ENCODE data around the gene PRRX2.

PRRX2 gene

DNA sequence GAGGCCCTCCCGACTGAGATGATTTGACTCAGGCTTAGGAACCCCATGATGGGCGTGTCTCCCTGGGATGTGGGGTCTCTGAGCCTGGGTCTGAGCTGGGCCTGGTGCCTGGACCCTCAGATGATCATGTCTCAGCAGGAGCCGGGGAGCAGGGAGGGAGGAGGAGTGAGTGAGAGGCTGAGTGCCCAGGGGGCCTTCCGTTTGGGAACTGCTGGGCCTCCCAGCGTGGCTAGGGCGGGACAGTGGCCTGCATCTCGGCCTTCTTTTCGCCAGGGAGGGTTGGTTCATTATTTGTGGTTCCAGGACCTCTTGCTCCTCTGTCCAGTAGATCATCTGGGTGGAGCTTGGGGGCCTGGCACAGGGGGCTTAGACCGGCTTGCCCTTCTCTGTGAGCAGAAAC, 5.6 kb downstream of the PRRX2 start:
- TF ChIP-seq, protein P1, sequence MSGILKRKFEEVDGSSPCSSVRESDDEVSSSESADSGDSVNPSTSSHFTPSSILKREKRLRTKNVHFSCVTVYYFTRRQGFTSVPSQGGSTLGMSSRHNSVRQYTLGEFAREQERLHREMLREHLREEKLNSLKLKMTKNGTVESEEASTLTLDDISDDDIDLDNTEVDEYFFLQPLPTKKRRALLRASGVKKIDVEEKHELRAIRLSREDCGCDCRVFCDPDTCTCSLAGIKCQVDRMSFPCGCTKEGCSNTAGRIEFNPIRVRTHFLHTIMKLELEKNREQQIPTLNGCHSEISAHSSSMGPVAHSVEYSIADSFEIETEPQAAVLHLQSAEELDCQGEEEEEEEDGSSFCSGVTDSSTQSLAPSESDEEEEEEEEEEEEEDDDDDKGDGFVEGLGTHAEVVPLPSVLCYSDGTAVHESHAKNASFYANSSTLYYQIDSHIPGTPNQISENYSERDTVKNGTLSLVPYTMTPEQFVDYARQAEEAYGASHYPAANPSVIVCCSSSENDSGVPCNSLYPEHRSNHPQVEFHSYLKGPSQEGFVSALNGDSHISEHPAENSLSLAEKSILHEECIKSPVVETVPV (CRISPR knock-in tag; IDR thresholded peaks at IDR 0.05): no peak
- TF ChIP-seq ZFP3 (CRISPR knock-in tag; IDR thresholded peaks at IDR 0.05) (no peak), ZNF565 (CRISPR knock-in tag; conservative IDR thresholded peaks at IDR 0.05; ENCODE audit: low read depth) (no peak), ISL1 (CRISPR knock-in tag; IDR thresholded peaks at IDR 0.05) (no peak), ZNF70 (CRISPR knock-in tag; IDR thresholded peaks at IDR 0.05) (no peak), SNAI2 (CRISPR knock-in tag; IDR thresholded peaks at IDR 0.05) (no peak), CSDC2 (CRISPR knock-in tag; IDR thresholded peaks at IDR 0.05) (no peak), ESRRG (CRISPR knock-in tag; IDR thresholded peaks at IDR 0.05) (no peak), RARB (CRISPR knock-in tag; IDR thresholded peaks at IDR 0.05) (no peak), GLIS3 (CRISPR knock-in tag; IDR thresholded peaks at IDR 0.05) (no peak), OSR1 (CRISPR knock-in tag; IDR thresholded peaks at IDR 0.05) (no peak)
- TF ChIP-seq, protein P2, sequence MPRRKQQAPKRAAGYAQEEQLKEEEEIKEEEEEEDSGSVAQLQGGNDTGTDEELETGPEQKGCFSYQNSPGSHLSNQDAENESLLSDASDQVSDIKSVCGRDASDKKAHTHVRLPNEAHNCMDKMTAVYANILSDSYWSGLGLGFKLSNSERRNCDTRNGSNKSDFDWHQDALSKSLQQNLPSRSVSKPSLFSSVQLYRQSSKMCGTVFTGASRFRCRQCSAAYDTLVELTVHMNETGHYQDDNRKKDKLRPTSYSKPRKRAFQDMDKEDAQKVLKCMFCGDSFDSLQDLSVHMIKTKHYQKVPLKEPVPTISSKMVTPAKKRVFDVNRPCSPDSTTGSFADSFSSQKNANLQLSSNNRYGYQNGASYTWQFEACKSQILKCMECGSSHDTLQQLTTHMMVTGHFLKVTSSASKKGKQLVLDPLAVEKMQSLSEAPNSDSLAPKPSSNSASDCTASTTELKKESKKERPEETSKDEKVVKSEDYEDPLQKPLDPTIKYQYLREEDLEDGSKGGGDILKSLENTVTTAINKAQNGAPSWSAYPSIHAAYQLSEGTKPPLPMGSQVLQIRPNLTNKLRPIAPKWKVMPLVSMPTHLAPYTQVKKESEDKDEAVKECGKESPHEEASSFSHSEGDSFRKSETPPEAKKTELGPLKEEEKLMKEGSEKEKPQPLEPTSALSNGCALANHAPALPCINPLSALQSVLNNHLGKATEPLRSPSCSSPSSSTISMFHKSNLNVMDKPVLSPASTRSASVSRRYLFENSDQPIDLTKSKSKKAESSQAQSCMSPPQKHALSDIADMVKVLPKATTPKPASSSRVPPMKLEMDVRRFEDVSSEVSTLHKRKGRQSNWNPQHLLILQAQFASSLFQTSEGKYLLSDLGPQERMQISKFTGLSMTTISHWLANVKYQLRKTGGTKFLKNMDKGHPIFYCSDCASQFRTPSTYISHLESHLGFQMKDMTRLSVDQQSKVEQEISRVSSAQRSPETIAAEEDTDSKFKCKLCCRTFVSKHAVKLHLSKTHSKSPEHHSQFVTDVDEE (CRISPR knock-in tag; IDR thresholded peaks at IDR 0.05): no peak
- TF ChIP-seq, protein P3, sequence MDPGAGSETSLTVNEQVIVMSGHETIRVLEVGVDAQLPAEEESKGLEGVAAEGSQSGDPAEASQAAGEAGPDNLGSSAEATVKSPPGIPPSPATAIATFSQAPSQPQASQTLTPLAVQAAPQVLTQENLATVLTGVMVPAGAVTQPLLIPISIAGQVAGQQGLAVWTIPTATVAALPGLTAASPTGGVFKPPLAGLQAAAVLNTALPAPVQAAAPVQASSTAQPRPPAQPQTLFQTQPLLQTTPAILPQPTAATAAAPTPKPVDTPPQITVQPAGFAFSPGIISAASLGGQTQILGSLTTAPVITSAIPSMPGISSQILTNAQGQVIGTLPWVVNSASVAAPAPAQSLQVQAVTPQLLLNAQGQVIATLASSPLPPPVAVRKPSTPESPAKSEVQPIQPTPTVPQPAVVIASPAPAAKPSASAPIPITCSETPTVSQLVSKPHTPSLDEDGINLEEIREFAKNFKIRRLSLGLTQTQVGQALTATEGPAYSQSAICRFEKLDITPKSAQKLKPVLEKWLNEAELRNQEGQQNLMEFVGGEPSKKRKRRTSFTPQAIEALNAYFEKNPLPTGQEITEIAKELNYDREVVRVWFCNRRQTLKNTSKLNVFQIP (CRISPR knock-in tag; IDR thresholded peaks at IDR 0.05; ENCODE audit: borderline replicate concordance, low read depth): no peak
- TF ChIP-seq, protein P4, sequence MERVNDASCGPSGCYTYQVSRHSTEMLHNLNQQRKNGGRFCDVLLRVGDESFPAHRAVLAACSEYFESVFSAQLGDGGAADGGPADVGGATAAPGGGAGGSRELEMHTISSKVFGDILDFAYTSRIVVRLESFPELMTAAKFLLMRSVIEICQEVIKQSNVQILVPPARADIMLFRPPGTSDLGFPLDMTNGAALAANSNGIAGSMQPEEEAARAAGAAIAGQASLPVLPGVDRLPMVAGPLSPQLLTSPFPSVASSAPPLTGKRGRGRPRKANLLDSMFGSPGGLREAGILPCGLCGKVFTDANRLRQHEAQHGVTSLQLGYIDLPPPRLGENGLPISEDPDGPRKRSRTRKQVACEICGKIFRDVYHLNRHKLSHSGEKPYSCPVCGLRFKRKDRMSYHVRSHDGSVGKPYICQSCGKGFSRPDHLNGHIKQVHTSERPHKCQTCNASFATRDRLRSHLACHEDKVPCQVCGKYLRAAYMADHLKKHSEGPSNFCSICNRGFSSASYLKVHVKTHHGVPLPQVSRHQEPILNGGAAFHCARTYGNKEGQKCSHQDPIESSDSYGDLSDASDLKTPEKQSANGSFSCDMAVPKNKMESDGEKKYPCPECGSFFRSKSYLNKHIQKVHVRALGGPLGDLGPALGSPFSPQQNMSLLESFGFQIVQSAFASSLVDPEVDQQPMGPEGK (CRISPR knock-in tag; IDR thresholded peaks at IDR 0.05; ENCODE audit: borderline replicate concordance): no peak
- no peak for ATAC-seq

DNA sequence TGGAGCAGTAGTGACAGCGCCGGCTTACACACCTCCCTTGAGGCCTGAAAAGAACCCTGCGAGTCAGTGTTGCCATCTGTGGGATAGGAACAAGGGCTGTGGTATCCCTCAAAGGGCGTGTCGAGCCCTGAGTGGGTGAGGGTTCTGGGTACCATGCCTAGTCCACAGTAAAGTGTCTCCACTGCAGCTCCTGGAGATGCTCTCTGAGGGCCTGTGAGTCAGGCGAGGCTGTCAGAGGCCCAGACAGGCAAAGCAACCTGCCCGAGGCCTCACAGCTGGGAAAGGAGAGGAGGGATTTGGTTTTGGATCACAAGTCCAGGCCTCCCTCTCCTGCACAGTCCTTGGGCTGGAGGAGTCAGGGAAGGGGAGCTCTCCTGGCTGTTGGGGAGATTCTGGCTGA, 6.1 kb downstream of the PRRX2 start:
- TF ChIP-seq ZNF8 (CRISPR knock-in tag; IDR thresholded peaks at IDR 0.05) (no peak), BACH2 (CRISPR knock-in tag; IDR thresholded peaks at IDR 0.05; ENCODE audit: borderline replicate concordance) (no peak), ARNTL (CRISPR knock-in tag; IDR thresholded peaks at IDR 0.05; ENCODE audit: borderline replicate concordance, low read depth) (no peak), ESRRG (CRISPR knock-in tag; IDR thresholded peaks at IDR 0.05) (no peak), GLIS3 (CRISPR knock-in tag; IDR thresholded peaks at IDR 0.05) (no peak), ZNF565 (CRISPR knock-in tag; conservative IDR thresholded peaks at IDR 0.05; ENCODE audit: low read depth) (no peak), CSDC2 (CRISPR knock-in tag; IDR thresholded peaks at IDR 0.05) (no peak), RARB (CRISPR knock-in tag; IDR thresholded peaks at IDR 0.05) (no peak), ZFP3 (CRISPR knock-in tag; IDR thresholded peaks at IDR 0.05) (no peak), TOX (CRISPR knock-in tag; IDR thresholded peaks at IDR 0.05; ENCODE audit: borderline replicate concordance) (no peak)
- TF ChIP-seq, protein P4 (CRISPR knock-in tag; IDR thresholded peaks at IDR 0.05; ENCODE audit: borderline replicate concordance): no peak
- TF ChIP-seq, protein P5, sequence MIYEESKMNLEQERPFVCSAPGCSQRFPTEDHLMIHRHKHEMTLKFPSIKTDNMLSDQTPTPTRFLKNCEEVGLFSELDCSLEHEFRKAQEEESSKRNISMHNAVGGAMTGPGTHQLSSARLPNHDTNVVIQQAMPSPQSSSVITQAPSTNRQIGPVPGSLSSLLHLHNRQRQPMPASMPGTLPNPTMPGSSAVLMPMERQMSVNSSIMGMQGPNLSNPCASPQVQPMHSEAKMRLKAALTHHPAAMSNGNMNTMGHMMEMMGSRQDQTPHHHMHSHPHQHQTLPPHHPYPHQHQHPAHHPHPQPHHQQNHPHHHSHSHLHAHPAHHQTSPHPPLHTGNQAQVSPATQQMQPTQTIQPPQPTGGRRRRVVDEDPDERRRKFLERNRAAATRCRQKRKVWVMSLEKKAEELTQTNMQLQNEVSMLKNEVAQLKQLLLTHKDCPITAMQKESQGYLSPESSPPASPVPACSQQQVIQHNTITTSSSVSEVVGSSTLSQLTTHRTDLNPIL (CRISPR knock-in tag; IDR thresholded peaks at IDR 0.05; ENCODE audit: low read depth): no peak
- TF ChIP-seq, protein P1 (CRISPR knock-in tag; IDR thresholded peaks at IDR 0.05): no peak
- TF ChIP-seq, protein P3 (CRISPR knock-in tag; IDR thresholded peaks at IDR 0.05; ENCODE audit: borderline replicate concordance, low read depth): no peak

More for the DNA sequence above, 6.1 kb downstream of the PRRX2 start:
- ATAC-seq: no peak
